ENCODE results near the gene APOE. TPM values are rescaled to one million over a fixed set of nuclear protein-coding genes. Genes with fewer than 3 reads are reported as not detected.

Gene APOE
- total RNA-seq, 1 experiment from 2014 or later, result 530 TPM

DNA sequence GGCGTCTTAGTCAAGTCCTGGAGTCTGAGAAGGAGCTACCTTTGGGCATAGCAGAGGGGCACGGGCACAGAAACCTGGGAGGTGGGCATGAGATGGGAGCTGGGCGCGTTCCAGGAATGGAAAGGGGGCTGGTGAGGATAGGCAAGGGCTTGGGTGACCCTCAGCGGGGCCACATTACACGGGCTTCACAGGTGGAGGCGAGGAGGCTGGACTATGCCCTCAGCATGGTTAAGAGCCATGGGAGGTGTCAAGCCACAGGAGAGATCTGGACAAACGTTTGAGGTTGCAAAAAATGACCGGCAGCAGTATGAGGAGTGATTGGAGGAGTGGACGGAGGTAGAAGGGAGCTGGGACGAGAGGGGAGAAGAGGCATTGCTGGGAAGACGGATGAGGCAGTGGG is 38.0 kb upstream of the APOE start:
- Histone ChIP-seq H3K23ac (ENCODE audit: insufficient read length, low read depth, low read length) (no peak overlapping the region), H4K8ac (replicated peaks; ENCODE audit: insufficient read length, low read depth, low read length) (no peak overlapping the region), H3K23me2 (ENCODE audit: insufficient read length, low read depth, low read length, poor library complexity, severe bottlenecking) (no peaks in the 10 kb centered on the region), H3K14ac (ENCODE audit: insufficient read depth, low read length) (no peak overlapping the region), H3K18ac (ENCODE audit: insufficient read length, low read depth, low read length) (no peak overlapping the region), H3K27me3 (ENCODE audit: insufficient read depth, low read length) (no peaks in the 10 kb centered on the region), H4K20me1 (ENCODE audit: control insufficient read depth, insufficient read depth, insufficient read length) (no peaks in the 10 kb centered on the region), H3K9ac (ENCODE audit: extremely low read depth, insufficient read length, low read length) (no peak overlapping the region), H2BK120ac (ENCODE audit: low read depth, low read length, poor library complexity, severe bottlenecking) (no peak overlapping the region), H3K56ac (ENCODE audit: insufficient read length, low read depth, low read length) (no peak overlapping the region), H3K27ac (ENCODE audit: insufficient read length, low read depth, low read length) (no peak overlapping the region), H2BK15ac (ENCODE audit: low read depth, low read length) (no peak overlapping the region), H2BK20ac (ENCODE audit: low read depth, low read length, poor library complexity, severe bottlenecking) (no peak overlapping the region), H2BK12ac (ENCODE audit: insufficient read length, low read depth, low read length) (no peak overlapping the region), H3K79me2 (ENCODE audit: insufficient read depth, low read length) (no peaks in the 10 kb centered on the region), H3K9me3 (ENCODE audit: control insufficient read depth, low read depth, low read length) (no peaks in the 10 kb centered on the region), H3K4me1 (ENCODE audit: insufficient read depth, low read length) (no peaks in the 10 kb centered on the region), H2AK5ac (ENCODE audit: insufficient read length, low read length) (no peak overlapping the region), H2BK5ac (ENCODE audit: insufficient read length, low read length) (no peak overlapping the region), H3K79me1 (ENCODE audit: insufficient read depth, low read depth, low read length, poor library complexity, severe bottlenecking) (peaks cover 6% of the 10 kb centered on the region), H2AFZ (ENCODE audit: low read length) (no peak overlapping the region), H4K91ac (ENCODE audit: insufficient read length, low read depth, low read length) (no peak overlapping the region), H3T11ph (ENCODE audit: low read length) (no peak overlapping the region), H3K4ac (ENCODE audit: low read depth, low read length) (no peak overlapping the region), H3K4me2 (ENCODE audit: insufficient read depth, insufficient read length, low read length) (no peak overlapping the region), H4K5ac (ENCODE audit: insufficient read length, low read depth, low read length) (no peak overlapping the region)
- no peak overlapping the region for H3K4me3 Mint-ChIP-seq
- TF ChIP-seq, protein P1, sequence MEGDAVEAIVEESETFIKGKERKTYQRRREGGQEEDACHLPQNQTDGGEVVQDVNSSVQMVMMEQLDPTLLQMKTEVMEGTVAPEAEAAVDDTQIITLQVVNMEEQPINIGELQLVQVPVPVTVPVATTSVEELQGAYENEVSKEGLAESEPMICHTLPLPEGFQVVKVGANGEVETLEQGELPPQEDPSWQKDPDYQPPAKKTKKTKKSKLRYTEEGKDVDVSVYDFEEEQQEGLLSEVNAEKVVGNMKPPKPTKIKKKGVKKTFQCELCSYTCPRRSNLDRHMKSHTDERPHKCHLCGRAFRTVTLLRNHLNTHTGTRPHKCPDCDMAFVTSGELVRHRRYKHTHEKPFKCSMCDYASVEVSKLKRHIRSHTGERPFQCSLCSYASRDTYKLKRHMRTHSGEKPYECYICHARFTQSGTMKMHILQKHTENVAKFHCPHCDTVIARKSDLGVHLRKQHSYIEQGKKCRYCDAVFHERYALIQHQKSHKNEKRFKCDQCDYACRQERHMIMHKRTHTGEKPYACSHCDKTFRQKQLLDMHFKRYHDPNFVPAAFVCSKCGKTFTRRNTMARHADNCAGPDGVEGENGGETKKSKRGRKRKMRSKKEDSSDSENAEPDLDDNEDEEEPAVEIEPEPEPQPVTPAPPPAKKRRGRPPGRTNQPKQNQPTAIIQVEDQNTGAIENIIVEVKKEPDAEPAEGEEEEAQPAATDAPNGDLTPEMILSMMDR (conservative IDR thresholded peaks at IDR 0.05), result no peak
- H3K36me3 Mint-ChIP-seq (ENCODE audit: insufficient read depth in 1 of 3, low read depth in 3 of 3), result peaks cover 40 to 70% (median 66%) of the 10 kb centered on the region in 3 experiments
- no peaks in the 10 kb centered on the region for H3K27me3 Mint-ChIP-seq (ENCODE audit: low read depth)
- WGBS (ENCODE audit: extremely low coverage, insufficient read length, low lambda C conversion rate), result no CpG with 5 or more reads among the region's 12 CpGs
- no peak for DNase-seq
- H3K27ac Mint-ChIP-seq, result peak overlapping the region; percentile 14 to 81 (median 56); a peak in 4 of 7 replicates
- 0 out of 4 replicates have a peak, but pooled peaks cover 0 to 2% of the 10 kb centered on the region in 2 experiments for H3K4me1 Mint-ChIP-seq
- H3K9me3 Mint-ChIP-seq, result no peaks in the 10 kb centered on the region; a peak in 1 of 5 replicates
